HTERT RPE-1 (cell line): ENCODE data around the gene CPN1.
"Not testable (repeated sequence)": the region's sequence is repeated elsewhere in the genome, so short reads cannot be mapped to it uniquely, and the experiment has no call there.

Experiments used
- in situ Hi-C: fragments of 300-500 bp; cut with MboI; formaldehyde crosslinking; loops from 4 replicates; pipeline ENCODE4 v1.14.3; 2020; ENCODE audit warnings: low sequenced_read_pairs

CPN1 gene

GRCh38 chr10:100081075-100082001 is at the start of gene CPN1:
Gene CPN1, minus strand, starts transcription at chr10:100081869. Its CDS starts 244 bp downstream, at chr10:100081625.
- in situ Hi-C loops, result no loop called here

GRCh38 chr10:100130831-100131230 is 49.2 kb upstream of the CPN1 start:
- in situ Hi-C loops, result no loop called here

- in situ Hi-C loops, result no loop called here
Observed at GRCh38 chr10:100129424-100129823, 47.8 kb upstream of the CPN1 start.

- in situ Hi-C loops, result no loop called here
Observed at GRCh38 chr10:100128951-100129350, 47.3 kb upstream of the CPN1 start.

- in situ Hi-C loops, result not testable (repeated sequence)
Observed at GRCh38 chr10:100125335-100125734, 43.7 kb upstream of the CPN1 start.

GRCh38 chr10:100124097-100124496 is 42.4 kb upstream of the CPN1 start:
- in situ Hi-C loops, result no loop called here

GRCh38 chr10:100122780-100123179 is 41.1 kb upstream of the CPN1 start:
- in situ Hi-C loops, result no loop called here

GRCh38 chr10:100120550-100120949 is 38.9 kb upstream of the CPN1 start:
- in situ Hi-C loops, result no loop called here

- in situ Hi-C loops, result no loop called here
Observed at GRCh38 chr10:100119726-100120125, 38.1 kb upstream of the CPN1 start.

- in situ Hi-C loops, result no loop called here
Observed at GRCh38 chr10:100114976-100115770, 33.5 kb upstream of the CPN1 start.

GRCh38 chr10:100114460-100114859 is 32.8 kb upstream of the CPN1 start:
- in situ Hi-C loops, result no loop called here

GRCh38 chr10:100109670-100110069 is 28.0 kb upstream of the CPN1 start:
- in situ Hi-C loops, result no loop called here

- in situ Hi-C loops, result no loop called here
Observed at GRCh38 chr10:100106865-100107264, 25.2 kb upstream of the CPN1 start.

- in situ Hi-C loops, result no loop called here
Observed at GRCh38 chr10:100104300-100104699, 22.6 kb upstream of the CPN1 start.

GRCh38 chr10:100103581-100103980 is 21.9 kb upstream of the CPN1 start:
- in situ Hi-C loops, result no loop called here

- in situ Hi-C loops, result no loop called here
Observed at GRCh38 chr10:100101192-100102076, 19.8 kb upstream of the CPN1 start.

GRCh38 chr10:100100651-100101184 is 19.0 kb upstream of the CPN1 start:
- in situ Hi-C loops, result no loop called here

- in situ Hi-C loops, result no loop called here
Observed at GRCh38 chr10:100089241-100089640, 7.6 kb upstream of the CPN1 start.

GRCh38 chr10:100086708-100087107 is 5.0 kb upstream of the CPN1 start:
- in situ Hi-C loops, result not testable (repeated sequence)

GRCh38 chr10:100085596-100085995 is 3.9 kb upstream of the CPN1 start:
- in situ Hi-C loops, result no loop called here

- in situ Hi-C loops, result no loop called here
Observed at GRCh38 chr10:100083623-100084022, 2.0 kb upstream of the CPN1 start.
